ENCODE results near the gene SAP30L. TPM values are rescaled to one million over a fixed set of nuclear protein-coding genes. Genes with fewer than 3 reads are reported as not detected.

SAP30L gene
- 22.2 and 27.0 TPM in 2 replicates for total RNA-seq

GRCh38 chr5:154445422-154446194 is at the start of gene SAP30L:
Gene SAP30L, plus strand, starts transcription at chr5:154445997. Its CDS starts 608 bp downstream, at chr5:154446605.

GRCh38 chr5:154478224-154478565 is 32.4 kb downstream of the SAP30L start, which contains the start of gene HAND1:
Gene HAND1, minus strand, starts transcription at chr5:154478227. Its CDS starts 219 bp downstream, at chr5:154478008.

Other genes starting within 250 kb of the SAP30L start
- not detected in 2 replicates for gene HAND1, start 32.2 kb downstream of the SAP30L start, total RNA-seq

Measured in hair follicular keratinocyte (primary cell).